ENCODE results near the gene CLEC1A. TPM values are rescaled to one million over a fixed set of nuclear protein-coding genes. Genes with fewer than 3 reads are reported as not detected.
"Not testable (repeated sequence)": the region's sequence is repeated elsewhere in the genome, so short reads cannot be mapped to it uniquely, and the experiment has no call there.

CLEC1A gene
- total RNA-seq, 1 experiment from 2014 or later, result not detected

DNA sequence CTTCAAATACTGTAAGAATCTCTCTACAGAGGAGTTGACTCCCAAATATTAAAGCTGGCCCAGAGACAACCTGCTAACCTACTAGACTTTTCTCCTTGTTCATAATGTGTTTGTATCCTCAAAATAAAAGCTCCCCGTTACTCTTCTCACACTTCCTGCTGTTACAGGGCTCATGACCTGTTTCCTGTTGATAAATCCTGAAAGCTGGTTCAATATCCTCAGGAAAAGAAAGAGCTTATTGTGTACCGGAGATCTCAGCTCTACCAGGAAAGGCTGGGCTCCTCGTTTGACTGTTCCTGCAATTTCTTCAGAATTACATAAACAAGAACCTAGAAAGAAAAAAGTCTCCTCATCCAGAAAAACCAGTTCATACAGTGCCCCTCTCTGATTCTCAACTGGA lies 30.8 kb downstream of the CLEC1A start:
- DNase-seq (ENCODE audit: low spot score), result no peak
- in situ Hi-C loops (cut with HindIII; ENCODE audit: low sequenced_read_pairs), result no loop called here

DNA sequence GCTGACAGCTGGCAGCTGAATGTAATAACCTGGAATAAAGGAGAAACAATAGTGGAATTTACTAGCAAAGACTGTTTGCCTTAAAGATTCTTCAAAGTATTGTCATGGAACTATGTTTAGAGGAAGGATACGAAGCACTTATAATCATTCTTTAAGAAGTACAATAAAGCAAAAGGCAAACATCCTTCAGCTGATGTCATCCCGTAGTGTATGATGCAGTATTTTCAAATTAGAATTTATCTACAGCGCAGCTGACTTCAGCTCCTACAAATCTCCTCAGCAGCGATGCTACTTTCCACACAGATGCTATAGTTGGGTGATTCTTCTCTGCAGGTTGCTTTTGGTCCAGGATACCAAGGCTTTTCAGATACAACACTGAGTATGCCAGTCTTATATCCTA lies 31.5 kb downstream of the CLEC1A start:
- in situ Hi-C loops (cut with HindIII; ENCODE audit: low sequenced_read_pairs), result no loop called here
- no peak for DNase-seq (ENCODE audit: low spot score)

GRCh38 chr12:10065241-10065640 lies 33.5 kb downstream of the CLEC1A start:
- in situ Hi-C loops (cut with HindIII; ENCODE audit: low sequenced_read_pairs), result no loop called here
- no peak for DNase-seq (ENCODE audit: low spot score)

- in situ Hi-C loops (cut with HindIII; ENCODE audit: low sequenced_read_pairs), result no loop called here
- no peak for DNase-seq (ENCODE audit: low spot score)
Measured at GRCh38 chr12:10058387-10058786, 40.4 kb downstream of the CLEC1A start.

DNA sequence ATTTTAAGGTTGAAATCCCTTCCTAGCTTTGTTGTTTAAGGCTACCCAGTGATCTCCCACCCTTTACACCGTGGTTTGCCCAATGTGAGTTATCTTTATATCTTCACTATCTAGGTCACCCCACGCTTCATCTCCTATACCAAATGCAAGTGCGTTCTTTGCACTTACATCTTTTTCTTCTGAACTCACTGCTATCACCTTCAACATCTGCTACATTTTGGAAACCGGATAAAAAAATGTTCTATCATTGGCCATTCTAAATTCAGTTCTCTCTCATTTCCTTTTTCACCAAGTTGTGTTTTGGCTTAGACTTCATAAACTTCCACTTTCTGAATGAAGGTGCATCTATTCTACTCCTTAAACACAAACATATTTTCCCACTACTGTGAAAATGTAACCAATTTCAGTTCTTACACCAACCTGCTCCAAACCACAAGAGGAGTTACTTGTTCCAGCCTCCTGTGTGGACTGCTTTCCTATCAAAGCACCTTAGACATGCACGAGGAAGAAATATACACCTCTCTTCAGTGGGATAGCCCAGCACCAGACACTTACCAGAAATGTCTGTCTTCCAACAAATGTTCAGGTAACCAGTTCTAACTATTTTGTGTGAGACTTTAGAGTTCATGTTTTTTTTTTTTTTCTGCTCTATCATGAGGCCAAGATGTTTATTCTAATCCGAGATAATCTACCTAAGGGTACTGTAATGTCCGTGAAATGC lies 46.4 kb downstream of the CLEC1A start:
- no peak for DNase-seq (ENCODE audit: low spot score)
- in situ Hi-C loops (cut with HindIII; ENCODE audit: low sequenced_read_pairs), result no loop called here

DNA sequence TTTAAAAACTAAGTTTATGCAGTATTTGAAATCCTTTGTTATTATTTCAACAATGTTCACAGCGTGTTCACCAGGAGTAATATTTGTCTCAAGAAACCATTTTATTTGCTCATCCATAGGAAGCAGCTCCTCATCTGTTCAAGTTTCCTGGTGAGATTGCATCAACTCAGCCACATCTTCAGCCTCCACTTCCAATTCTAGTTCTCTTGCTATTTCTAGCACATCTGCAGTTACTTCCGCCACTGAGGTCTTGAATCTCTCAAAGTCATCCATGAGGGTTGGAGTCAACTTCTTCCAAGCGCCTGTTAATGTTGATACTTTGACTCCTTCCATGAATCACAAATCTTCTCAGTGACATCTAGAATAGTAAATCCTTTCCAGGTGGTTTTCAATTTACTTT lies 50.3 kb downstream of the CLEC1A start:
- in situ Hi-C loops (cut with HindIII; ENCODE audit: low sequenced_read_pairs), result no loop called here
- no peak for DNase-seq (ENCODE audit: low spot score)

- DNase-seq (ENCODE audit: low spot score), result no peak
- in situ Hi-C loops (cut with HindIII; ENCODE audit: low sequenced_read_pairs), result no loop called here
Measured at GRCh38 chr12:10042167-10042566, 56.6 kb downstream of the CLEC1A start.

DNA sequence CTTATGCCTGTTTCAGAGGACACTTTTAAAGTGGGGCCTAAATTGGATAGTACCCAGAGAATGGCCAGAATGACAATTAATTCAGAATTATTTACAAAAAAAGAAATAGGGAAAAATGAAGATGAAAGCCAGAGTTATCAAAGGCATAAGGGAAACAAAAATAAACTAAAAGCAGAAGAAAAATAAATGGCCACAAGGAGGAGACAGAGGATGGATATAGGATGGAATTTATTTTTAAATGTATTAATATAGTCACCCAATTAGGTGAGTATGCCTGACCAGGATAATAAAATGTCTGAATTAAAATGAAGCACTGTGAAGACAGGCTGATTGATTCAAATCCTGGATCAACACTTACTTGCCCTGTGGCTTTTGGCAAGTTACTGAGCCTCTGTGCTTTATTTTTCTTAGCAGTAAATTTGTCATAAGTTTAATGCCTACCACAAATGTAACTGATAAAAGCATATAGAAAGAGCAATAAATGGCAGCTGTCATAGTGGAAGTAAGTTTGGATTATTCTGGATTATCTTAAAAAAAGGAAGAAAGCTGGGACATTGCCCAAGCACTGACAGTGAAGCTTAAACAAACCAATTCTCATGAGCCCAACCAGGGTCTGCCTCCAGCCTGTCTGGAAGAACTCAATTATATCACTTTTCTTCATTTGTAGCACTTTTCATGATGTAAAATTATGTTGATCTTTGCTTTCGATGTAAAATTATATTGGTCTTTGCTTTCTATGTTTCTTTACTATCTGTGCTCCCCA lies 64.8 kb downstream of the CLEC1A start:
- in situ Hi-C loops (cut with HindIII; ENCODE audit: low sequenced_read_pairs), result no loop called here
- DNase-seq (ENCODE audit: low spot score), result no peak

DNA sequence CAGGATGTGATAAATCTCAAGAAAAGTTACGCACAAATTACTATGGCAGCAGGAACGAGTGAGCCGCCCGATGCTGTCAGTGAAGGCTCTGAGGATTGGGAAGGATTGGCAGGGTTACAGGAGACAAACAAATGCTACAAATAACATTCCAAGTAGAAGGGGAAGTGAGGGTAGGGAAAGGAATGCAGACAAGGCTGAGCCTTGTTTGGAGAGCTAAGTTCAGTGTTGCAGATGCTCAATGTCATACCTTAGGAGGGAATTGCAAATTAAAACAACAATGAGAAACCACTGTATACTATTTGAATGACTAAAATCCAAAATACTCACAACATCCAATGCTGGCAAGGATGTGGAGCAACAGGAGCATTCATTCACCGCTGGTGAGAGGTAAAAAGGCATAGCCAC lies 67.0 kb downstream of the CLEC1A start:
- in situ Hi-C loops (cut with HindIII; ENCODE audit: low sequenced_read_pairs), result no loop called here
- DNase-seq (ENCODE audit: low spot score), result no peak

GRCh38 chr12:10031321-10031720 lies 67.5 kb downstream of the CLEC1A start:
- in situ Hi-C loops (cut with HindIII; ENCODE audit: low sequenced_read_pairs), result no loop called here
- no peak for DNase-seq (ENCODE audit: low spot score)

- DNase-seq (ENCODE audit: low spot score), result no peak
- in situ Hi-C loops (cut with HindIII; ENCODE audit: low sequenced_read_pairs), result no loop called here
Measured at GRCh38 chr12:10030446-10030845, 68.3 kb downstream of the CLEC1A start, which contains the start of gene CLEC9A. CLEC9A (plus strand) TSS chr12:10030682; CDS start chr12:10052688, 22,006 bp downstream.

- no peak for DNase-seq (ENCODE audit: low spot score)
- in situ Hi-C loops (cut with HindIII; ENCODE audit: low sequenced_read_pairs), result no loop called here
Measured at GRCh38 chr12:10027721-10028120, 71.1 kb downstream of the CLEC1A start.

- no peak for DNase-seq (ENCODE audit: low spot score)
- in situ Hi-C loops (cut with HindIII; ENCODE audit: low sequenced_read_pairs), result no loop called here
Measured at GRCh38 chr12:10027311-10027710, 71.5 kb downstream of the CLEC1A start.

GRCh38 chr12:10026666-10027065 lies 72.1 kb downstream of the CLEC1A start:
- in situ Hi-C loops (cut with HindIII; ENCODE audit: low sequenced_read_pairs), result not testable (repeated sequence)

DNA sequence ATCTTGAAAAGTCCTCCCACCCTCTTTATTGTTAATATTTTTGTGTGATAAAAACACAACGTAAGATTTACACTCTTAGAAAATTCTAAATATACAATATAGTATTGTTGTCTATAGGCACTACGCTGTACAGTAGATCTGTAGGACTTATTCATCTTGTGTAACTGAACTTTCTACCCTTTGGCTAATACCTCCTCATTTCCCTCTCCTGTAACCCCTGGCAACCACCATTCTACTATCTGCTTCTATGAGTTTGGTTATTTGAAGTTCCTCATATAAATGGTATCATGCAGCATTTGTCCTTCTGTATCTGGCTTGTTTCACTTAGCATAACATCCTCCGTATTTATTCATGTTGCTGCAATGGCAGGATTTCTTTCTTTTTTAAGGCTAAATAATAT lies 73.5 kb downstream of the CLEC1A start:
- in situ Hi-C loops (cut with HindIII; ENCODE audit: low sequenced_read_pairs), result no loop called here
- DNase-seq (ENCODE audit: low spot score), result no peak

More at GRCh38 chr12:10026666-10027065, 72.1 kb downstream of the CLEC1A start:
- not testable (repeated sequence) for DNase-seq (ENCODE audit: low spot score)

DNA sequence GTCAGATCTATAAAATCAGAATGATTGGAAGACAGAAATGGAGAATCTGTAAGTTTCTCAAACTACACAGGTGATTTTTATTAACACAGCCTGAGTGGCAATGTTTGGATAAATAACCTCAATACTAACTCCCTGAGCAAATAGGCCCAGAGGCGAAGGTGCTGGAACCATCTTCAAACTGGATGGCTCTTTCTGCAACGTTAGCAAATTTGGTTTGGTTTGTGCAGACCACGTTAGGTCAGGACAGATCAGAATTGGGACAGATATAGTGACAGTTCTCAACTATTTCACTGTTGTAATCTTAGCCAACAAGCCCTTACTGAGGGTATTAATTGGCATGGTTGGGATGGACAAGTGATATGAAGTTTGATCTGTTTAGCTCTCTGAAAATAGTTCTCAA lies 77.4 kb downstream of the CLEC1A start:
- DNase-seq (ENCODE audit: low spot score), result no peak
- in situ Hi-C loops (cut with HindIII; ENCODE audit: low sequenced_read_pairs), result no loop called here

Other genes starting within 250 kb of the CLEC1A start
- not detected in 2 replicates for gene CLEC2B, start 229.6 kb downstream of the CLEC1A start, total RNA-seq (2014; rRNA removed; shearing (Covaris generic))
- not detected in 2 replicates for gene KLRF2, start 217.5 kb downstream of the CLEC1A start, total RNA-seq (2014; rRNA removed; shearing (Covaris generic))
- gene CLEC2A, start 166.6 kb downstream of the CLEC1A start, total RNA-seq (2014; rRNA removed; shearing (Covaris generic)), result not detected in 2 replicates
- gene CLEC12A, start 127.6 kb downstream of the CLEC1A start, total RNA-seq (2014; rRNA removed; shearing (Covaris generic)), result not detected in 2 replicates
- gene CLEC1B, start 99.9 kb downstream of the CLEC1A start, total RNA-seq (2014; rRNA removed; shearing (Covaris generic)), result not detected in 2 replicates
- gene CLEC12B, start 88.4 kb downstream of the CLEC1A start, total RNA-seq (2014; rRNA removed; shearing (Covaris generic)), result not detected in 2 replicates
- not detected in 2 replicates for gene CLEC9A, start 68.3 kb downstream of the CLEC1A start, total RNA-seq (2014; rRNA removed; shearing (Covaris generic))
- gene CLEC7A, start 31.2 kb upstream of the CLEC1A start, total RNA-seq (2014; rRNA removed; shearing (Covaris generic)), result not detected in 2 replicates
- 0.37 and 4.3 TPM in 2 replicates for gene OLR1, start 73.1 kb upstream of the CLEC1A start, total RNA-seq (2014; rRNA removed; shearing (Covaris generic))
- 0.68 TPM in 1 of 2 replicates, not detected in the other for gene TMEM52B, start 80.0 kb upstream of the CLEC1A start, total RNA-seq (2014; rRNA removed; shearing (Covaris generic))
- 37.6 and 88.9 TPM in 2 replicates for gene GABARAPL1, start 113.9 kb upstream of the CLEC1A start, total RNA-seq (2014; rRNA removed; shearing (Covaris generic))
- gene KLRD1, start 208.9 kb upstream of the CLEC1A start, total RNA-seq (2014; rRNA removed; shearing (Covaris generic)), result not detected in 2 replicates